Fibroblast of the aortic adventitia (primary cell): ENCODE measurements around the gene FCN1. TPM values are rescaled to one million over a fixed set of nuclear protein-coding genes. Genes with fewer than 3 reads are reported as not detected.

Experiments used
- DNase-seq: peaks from one replicate; pipeline ENCODE4 v3.0.0-alpha.2; 2010; ENCODE audit warnings: low read depth
- H3K4me3 ChIP-seq: 2 replicates; pipeline ENCODE4 v1.5.1; 2011; ENCODE audit warnings: low read depth, mild to moderate bottlenecking, control low read depth, low read length, moderate library complexity
- total RNA-seq: library from RNA; depleted of rRNA; stranded (reverse); fragments of >200 nt; gene quantifications from 2 replicates; pipeline ENCODE4 v1.2.3, GENCODE V29; 2012; ENCODE audit warnings: low replicate concordance
- TF ChIP-seq, protein P1 (sequence below): IDR thresholded peaks from 2 replicates; pipeline ENCODE4 v1.5.1; 2011; ENCODE audit warnings: mild to moderate bottlenecking, low read length, control low read depth, inconsistent platforms; ENCODE audit not compliant: insufficient read depth

FCN1 gene
- total RNA-seq, 1 donor = not detected

DNA sequence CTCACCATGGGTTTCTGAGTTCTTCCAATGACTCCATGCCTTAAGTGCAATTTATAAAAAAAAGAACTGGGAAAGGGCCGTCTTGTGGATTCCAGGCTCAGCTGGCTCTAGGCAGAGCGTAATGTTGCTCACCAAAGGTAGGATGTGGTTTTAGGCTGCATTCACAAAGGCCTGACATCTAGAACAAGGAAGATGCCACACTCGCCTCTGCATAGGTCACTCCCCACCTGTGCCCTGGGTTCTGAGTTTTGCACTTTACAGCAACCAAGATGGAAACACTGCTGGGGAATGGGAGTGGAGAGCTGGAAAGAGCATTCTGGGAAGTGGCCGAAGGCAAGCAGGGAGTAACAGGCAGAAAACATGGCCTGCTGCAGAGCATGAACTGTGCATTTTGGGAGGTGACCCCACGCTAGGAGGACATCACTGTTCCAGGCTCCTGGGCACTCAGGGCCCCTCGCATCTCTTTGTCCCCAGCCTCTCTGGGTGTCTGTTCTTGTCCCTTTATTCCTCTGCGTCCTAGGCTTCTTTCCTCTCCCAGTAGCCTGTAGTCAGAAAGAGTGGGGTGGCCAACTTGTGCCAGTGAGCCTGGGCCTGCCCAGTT lies 24.8 kb downstream of the FCN1 start:
- no peak for DNase-seq
- TF ChIP-seq, protein P1, sequence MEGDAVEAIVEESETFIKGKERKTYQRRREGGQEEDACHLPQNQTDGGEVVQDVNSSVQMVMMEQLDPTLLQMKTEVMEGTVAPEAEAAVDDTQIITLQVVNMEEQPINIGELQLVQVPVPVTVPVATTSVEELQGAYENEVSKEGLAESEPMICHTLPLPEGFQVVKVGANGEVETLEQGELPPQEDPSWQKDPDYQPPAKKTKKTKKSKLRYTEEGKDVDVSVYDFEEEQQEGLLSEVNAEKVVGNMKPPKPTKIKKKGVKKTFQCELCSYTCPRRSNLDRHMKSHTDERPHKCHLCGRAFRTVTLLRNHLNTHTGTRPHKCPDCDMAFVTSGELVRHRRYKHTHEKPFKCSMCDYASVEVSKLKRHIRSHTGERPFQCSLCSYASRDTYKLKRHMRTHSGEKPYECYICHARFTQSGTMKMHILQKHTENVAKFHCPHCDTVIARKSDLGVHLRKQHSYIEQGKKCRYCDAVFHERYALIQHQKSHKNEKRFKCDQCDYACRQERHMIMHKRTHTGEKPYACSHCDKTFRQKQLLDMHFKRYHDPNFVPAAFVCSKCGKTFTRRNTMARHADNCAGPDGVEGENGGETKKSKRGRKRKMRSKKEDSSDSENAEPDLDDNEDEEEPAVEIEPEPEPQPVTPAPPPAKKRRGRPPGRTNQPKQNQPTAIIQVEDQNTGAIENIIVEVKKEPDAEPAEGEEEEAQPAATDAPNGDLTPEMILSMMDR = no peak
- no peak overlapping the region for H3K4me3 ChIP-seq

DNA sequence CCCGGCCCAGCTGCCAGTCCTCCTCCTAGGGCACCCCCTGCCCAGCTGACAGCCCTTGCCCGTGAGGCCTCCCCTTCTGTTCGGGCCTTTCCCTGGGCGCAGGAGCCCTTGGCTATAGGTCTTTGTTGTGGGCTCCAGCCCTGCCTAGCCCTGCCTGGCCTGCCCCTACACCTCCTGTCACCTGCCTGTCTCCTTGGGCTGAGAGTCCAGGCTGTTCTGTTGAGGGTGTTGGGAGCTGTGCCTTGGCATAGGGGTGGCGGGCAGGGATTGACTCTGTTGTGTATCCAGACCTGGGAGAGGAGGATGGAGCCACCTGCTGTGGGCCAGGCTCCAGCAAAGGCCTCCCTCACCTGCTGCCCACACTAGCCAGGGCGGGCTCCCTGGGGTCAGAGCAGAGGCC lies 25.5 kb downstream of the FCN1 start:
- no peak overlapping the region for H3K4me3 ChIP-seq
- DNase-seq = no peak
- TF ChIP-seq, protein P1 = no peak

DNA sequence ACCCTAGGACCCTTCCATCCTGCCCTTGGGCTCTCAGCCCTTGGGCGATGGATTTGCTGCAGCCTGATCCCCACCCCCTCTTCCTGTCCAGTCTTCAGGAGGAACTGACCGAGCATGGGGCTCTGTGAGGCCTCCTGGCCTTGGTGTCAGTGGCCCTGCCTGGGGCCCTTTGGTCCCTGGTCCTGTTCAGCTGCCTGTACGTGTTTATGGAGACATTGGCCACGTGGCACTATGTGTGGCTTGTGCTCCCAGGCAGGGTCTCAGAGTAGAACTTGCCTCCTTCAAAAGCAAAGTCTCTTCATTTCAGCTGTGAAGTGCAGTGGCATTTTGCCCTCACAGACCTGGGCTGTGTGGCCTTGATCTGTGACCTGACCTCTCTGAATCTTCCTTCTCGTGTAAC lies 26.0 kb downstream of the FCN1 start:
- no peak for DNase-seq
- TF ChIP-seq, protein P1 = no peak
- H3K4me3 ChIP-seq = no peak overlapping the region

DNA sequence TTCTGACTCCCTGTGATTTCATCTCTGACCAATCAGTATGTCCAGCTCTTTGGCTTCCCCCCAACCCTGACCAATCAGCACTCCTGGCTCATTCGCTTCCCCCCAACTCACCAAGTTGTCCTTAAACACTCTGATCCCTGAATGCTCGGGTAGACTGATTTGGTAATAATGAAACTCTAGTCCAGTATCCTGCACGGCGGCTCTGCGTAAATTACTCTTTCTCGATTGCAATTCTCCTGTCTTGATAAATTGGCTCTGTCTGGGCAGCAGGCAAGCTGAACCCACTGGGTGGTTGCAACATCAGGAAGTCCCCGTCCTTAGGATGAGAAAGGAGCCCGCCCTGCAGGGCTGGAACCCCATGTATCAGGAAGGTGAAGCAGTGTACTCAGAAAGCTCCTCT lies 26.7 kb downstream of the FCN1 start:
- TF ChIP-seq, protein P1 = no peak
- DNase-seq = peak; percentile 6
- H3K4me3 ChIP-seq = no peak overlapping the region

DNA sequence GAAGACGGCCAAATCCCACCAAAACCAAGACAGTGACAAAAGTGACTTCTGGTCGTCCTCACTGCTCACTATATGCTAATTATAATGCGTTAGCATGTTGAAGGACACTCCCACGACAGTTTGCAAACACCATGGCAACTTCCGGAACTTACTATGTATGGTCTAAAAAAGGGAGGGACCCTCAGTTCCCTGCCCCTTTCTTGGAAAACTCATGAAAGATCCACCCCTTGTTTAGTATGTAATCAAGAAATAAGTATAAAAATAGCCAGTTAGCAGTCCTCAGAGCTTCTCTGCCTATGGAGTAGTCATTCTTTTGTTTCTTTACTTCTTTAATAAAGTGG lies 27.6 kb downstream of the FCN1 start:
- H3K4me3 ChIP-seq = no peak overlapping the region
- DNase-seq = no peak
- TF ChIP-seq, protein P1 = no peak

DNA sequence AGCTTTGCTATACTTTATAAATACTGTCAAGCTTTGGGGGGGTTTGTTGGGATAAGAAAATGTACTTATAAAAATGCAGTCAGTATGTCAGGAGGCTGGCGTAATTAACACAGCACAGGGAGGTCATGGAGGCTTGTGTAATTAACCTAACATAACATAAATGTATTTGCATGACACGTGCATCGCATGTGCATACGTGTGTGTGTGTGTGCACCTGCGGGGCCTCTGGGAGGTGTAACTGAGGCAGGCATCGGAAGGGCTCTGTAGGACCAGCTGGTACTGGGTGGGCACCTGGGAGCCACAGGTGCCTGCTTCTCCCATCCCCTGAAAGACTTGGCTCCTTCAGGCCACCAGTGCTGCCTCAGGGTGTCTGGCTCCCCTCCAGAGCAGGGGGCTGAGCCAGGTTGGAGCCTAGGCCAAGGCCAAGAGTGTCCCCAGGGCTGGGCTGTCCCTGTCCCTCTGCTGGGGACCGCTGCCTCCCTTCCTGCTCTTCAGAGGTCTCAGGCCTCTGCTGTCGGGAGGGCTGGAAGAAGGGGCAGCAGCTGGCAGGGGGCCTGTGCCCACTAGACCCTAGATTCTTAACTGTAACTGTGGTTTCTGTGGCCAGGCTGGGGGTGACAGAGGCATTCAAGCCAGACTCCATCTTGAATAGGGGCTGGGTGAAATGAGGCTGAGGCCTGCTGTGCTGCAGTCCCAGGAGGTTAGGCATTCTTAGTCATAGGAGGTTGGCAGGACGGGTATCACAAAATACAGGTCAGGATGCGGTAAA lies 28.1 kb downstream of the FCN1 start:
- DNase-seq = no peak
- no peak overlapping the region for H3K4me3 ChIP-seq
- TF ChIP-seq, protein P1 = no peak

DNA sequence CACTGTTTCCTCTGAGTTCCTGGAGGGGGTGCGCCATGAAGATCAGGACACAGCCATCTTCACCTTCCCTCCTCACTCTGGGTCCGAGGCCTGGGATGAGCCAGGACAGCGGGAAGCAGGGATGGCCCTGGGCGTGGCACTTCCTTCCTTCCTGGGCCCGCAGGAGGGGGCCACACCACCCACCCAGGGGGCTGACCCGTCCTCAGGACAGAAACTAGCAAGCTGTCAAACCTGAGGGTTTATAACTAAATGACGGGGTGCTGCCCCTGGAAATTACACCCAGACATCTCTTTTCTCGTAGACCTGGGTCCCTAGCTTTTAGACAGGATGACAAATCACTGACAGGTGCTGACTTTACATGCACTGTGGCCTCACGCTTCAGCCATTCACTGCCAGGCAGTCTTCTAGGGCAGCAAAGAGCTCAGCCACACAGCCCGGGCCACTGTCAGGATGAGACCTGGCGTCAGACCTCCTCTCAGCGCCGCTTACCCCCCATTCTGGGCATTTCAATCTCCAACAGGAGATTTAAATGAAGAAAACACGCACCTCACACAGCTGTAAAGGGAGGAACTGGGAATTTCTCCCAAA lies 29.0 kb downstream of the FCN1 start:
- H3K4me3 ChIP-seq = no peak overlapping the region
- TF ChIP-seq, protein P1 = no peak
- DNase-seq = no peak
